Spleen (tissue), 11 donors: Measurements from ENCODE around the gene SACS. TPM values are rescaled to one million over a fixed set of nuclear protein-coding genes. Genes with fewer than 3 reads are reported as not detected.
"Not testable (repeated sequence)": the region's sequence is repeated elsewhere in the genome, so short reads cannot be mapped to it uniquely, and the experiment has no call there.

Experiments used
- DNase-seq: peaks from one replicate; pipeline ENCODE4 v3.0.0-alpha.2; 2020
- H3K27ac ChIP-seq, 8 donors: fragments of 200-600 bp; sonication (generic) in 7 of 8; 1 replicate in 4 of 8; 2 replicates in 4 of 8; pipeline versions ENCODE4 v1.5.0 to v1.8.0; 2016 to 2021; ENCODE audit warnings: inconsistent platforms in 4 of 8, mild to moderate bottlenecking in 4 of 8, moderate library complexity in 1 of 8
- H3K27me3 ChIP-seq, 7 donors: fragments of 200-600 bp; sonication (generic) in 6 of 7; replicated peaks in 1 of 7; 1 replicate in 4 of 7; 2 replicates in 3 of 7; pipeline versions ENCODE4 v1.5.0 to v1.8.0; 2016 to 2021; ENCODE audit warnings: inconsistent platforms in 3 of 7, mild to moderate bottlenecking in 1 of 7
- H3K36me3 ChIP-seq, 6 donors: fragments of 200-600 bp; sonication (generic) in 5 of 6; 1 replicate in 4 of 6; 2 replicates in 2 of 6; pipeline versions ENCODE4 v1.5.0 to v1.8.0; 2016 to 2021; ENCODE audit warnings: inconsistent platforms in 2 of 6
- H3K4me1 ChIP-seq, 6 donors: fragments of 200-600 bp; sonication (generic) in 5 of 6; 1 replicate in 3 of 6; 2 replicates in 3 of 6; pipeline versions ENCODE4 v1.5.0 to v1.8.0; 2016 to 2021; ENCODE audit warnings: inconsistent platforms in 3 of 6
- H3K4me3 ChIP-seq, 8 donors: fragments of 200-600 bp; sonication (generic) in 7 of 8; 1 replicate in 4 of 8; 2 replicates in 4 of 8; pipeline versions ENCODE4 v1.5.0 to v1.8.0; 2016 to 2021; ENCODE audit warnings: inconsistent platforms in 4 of 8, mild to moderate bottlenecking in 4 of 8, moderate library complexity in 2 of 8
- H3K9me3 ChIP-seq, 8 donors: fragments of 200-600 bp; sonication (generic) in 7 of 8; 1 replicate in 4 of 8; 2 replicates in 4 of 8; pipeline versions ENCODE4 v1.5.0 to v1.8.0; 2016 to 2021; ENCODE audit warnings: inconsistent platforms in 4 of 8
- POLR2A ChIP-seq, 3 donors: fragments of 450-650 bp; IDR thresholded peaks; one replicate each; pipeline ENCODE4 v1.5.1; 2017; ENCODE audit warnings: antibody characterized with exemption in 3 of 3, mild to moderate bottlenecking in 1 of 3
- POLR2AphosphoS5 ChIP-seq, 3 donors: sonication (generic); formaldehyde crosslinking; IDR thresholded peaks; one replicate each; pipeline ENCODE4 v1.5.1; 2017; ENCODE audit warnings: antibody characterized with exemption in 3 of 3
- WGBS, 5 donors: extraction: QIAGEN DNeasy Blood & Tissue Kit in 3 of 5; methylation state at CpG; one replicate each; pipeline versions ENCODE4 v1.1.5 to v1.1.7; 2013 to 2018; 5-methylcytosine and 5-hydroxymethylcytosine counted together
- intact Hi-C: fragments of 100-400 bp; cut with DNase I; formaldehyde crosslinking; loops from one replicate; pipeline ENCODE4 v1.15.0; 2023; ENCODE audit warnings: low total_unique reads
- polyA plus RNA-seq, 3 donors: library from polyadenylated mRNA; stranded (reverse); fragments of 200-250 nt; gene quantifications; one replicate each; pipeline ENCODE4 v1.2.1, GENCODE V29; 2013
- total RNA-seq, 7 donors: library from RNA; depleted of rRNA in 3 of 7; stranded (reverse); fragments of >200 nt in 3 of 7; fragmentation: NEBNext Ultra II Directional in 4 of 7; extraction: Animal tissue kit (Norgen Biotek cat#: 25700) in 4 of 7; gene quantifications; one replicate each; pipeline versions ENCODE4 v1.1.0 to v1.2.1, GENCODE V29; 2016 to 2021
- TF ChIP-seq, protein P1 (sequence below), 11 experiments: fragments of 200-600 bp in 7 of 11; fragments of 450-650 bp in 4 of 11; sonication (generic) in 4 of 11; IDR thresholded peaks in 8 of 11; conservative IDR thresholded peaks in 3 of 11; 1 replicate in 7 of 11; 2 replicates in 4 of 11; pipeline versions ENCODE4 v1.4.0 to v1.8.0; 2016 to 2021; ENCODE audit warnings: antibody characterized with exemption in 11 of 11, inconsistent platforms in 4 of 11, mild to moderate bottlenecking in 1 of 11
- donor health status: healthy with polysubstance abuse.
- donor health status: DM: no; HTN: no; CAD: no; lungs with moderate emphysema.
- donor health status: DM: no; HTN: no; CAD: no.
- donor health status: Bipolar disorder and iron deficiency.
- donor health status: healthy.
- donor health status: DM: no; HTN: no; CAD: no.
- donor health status: DM: yes; HTN: yes; CAD: no.

The SACS gene
- total and polyA plus RNA-seq, 10 donors, result 4.6 to 34.4 (median 23.1) TPM

GRCh38 chr13:23445794-23446193 is 12.3 kb upstream of the SACS start:
- H3K27ac ChIP-seq, result no peak overlapping the region
- TF ChIP-seq POLR2A (IDR thresholded peaks at IDR 0.05) (no peak), POLR2AphosphoS5 (IDR thresholded peaks at IDR 0.05) (no peak)
- TF ChIP-seq, protein P1, sequence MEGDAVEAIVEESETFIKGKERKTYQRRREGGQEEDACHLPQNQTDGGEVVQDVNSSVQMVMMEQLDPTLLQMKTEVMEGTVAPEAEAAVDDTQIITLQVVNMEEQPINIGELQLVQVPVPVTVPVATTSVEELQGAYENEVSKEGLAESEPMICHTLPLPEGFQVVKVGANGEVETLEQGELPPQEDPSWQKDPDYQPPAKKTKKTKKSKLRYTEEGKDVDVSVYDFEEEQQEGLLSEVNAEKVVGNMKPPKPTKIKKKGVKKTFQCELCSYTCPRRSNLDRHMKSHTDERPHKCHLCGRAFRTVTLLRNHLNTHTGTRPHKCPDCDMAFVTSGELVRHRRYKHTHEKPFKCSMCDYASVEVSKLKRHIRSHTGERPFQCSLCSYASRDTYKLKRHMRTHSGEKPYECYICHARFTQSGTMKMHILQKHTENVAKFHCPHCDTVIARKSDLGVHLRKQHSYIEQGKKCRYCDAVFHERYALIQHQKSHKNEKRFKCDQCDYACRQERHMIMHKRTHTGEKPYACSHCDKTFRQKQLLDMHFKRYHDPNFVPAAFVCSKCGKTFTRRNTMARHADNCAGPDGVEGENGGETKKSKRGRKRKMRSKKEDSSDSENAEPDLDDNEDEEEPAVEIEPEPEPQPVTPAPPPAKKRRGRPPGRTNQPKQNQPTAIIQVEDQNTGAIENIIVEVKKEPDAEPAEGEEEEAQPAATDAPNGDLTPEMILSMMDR (IDR thresholded peaks at IDR 0.05 in 8 of 11, conservative IDR thresholded peaks at IDR 0.05 in 3 of 11), result no peak
- H3K4me3 ChIP-seq, result no peak overlapping the region
- H3K36me3 ChIP-seq, result no peaks in the 10 kb centered on the region
- no peak for DNase-seq
- intact Hi-C loops, result no loop called here
- no peaks in the 10 kb centered on the region for H3K4me1 ChIP-seq
- 33 to 95% (median 89%) methylated on average over 1 of the region's 1 CpG for WGBS, 5 donors
- H3K27me3 ChIP-seq, result no peaks in the 10 kb centered on the region
- no peaks in the 10 kb centered on the region for H3K9me3 ChIP-seq

DNA sequence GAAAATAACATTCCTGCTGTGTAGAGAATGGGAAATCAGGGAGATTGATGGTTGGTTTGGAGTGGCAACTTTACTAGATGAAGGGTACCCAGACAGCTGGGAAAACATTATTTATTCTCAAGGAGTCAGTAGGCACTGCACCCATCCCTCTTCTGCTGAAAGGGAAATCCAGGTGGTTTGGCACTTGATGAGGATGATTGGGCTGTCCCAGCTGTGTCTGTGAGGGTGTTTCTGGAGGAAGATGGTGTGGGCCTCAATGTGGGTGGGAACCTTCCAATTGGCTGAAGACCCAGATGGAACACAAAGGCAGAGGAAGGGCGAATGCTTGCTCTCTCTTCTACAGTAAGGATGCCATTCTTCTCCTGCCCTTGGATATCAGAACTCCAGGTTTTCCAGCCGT is 10.4 kb upstream of the SACS start:
- Histone ChIP-seq H3K9me3 (no peaks in the 10 kb centered on the region), H3K4me3 (no peak overlapping the region), H3K4me1 (no peaks in the 10 kb centered on the region), H3K36me3 (no peaks in the 10 kb centered on the region), H3K27me3 (no peaks in the 10 kb centered on the region), H3K27ac (no peak overlapping the region)
- TF ChIP-seq POLR2AphosphoS5 (IDR thresholded peaks at IDR 0.05) (no peak), POLR2A (IDR thresholded peaks at IDR 0.05) (no peak)
- TF ChIP-seq, protein P1 (IDR thresholded peaks at IDR 0.05 in 8 of 11, conservative IDR thresholded peaks at IDR 0.05 in 3 of 11), result no peak
- no peak for DNase-seq
- 63 to 89% (median 75%) methylated on average over 2 of the region's 2 CpGs for WGBS, 5 donors
- intact Hi-C loops, result no loop called here

GRCh38 chr13:23443110-23443509 is 9.6 kb upstream of the SACS start:
- H3K9me3 ChIP-seq, result no peaks in the 10 kb centered on the region
- H3K36me3 ChIP-seq, result no peaks in the 10 kb centered on the region
- H3K27me3 ChIP-seq, result no peaks in the 10 kb centered on the region
- no peak for DNase-seq
- H3K4me3 ChIP-seq, result no peak overlapping the region
- WGBS, 5 donors, result 50 to 64% (median 53%) methylated on average over 2 of the region's 2 CpGs
- H3K4me1 ChIP-seq, result no peaks in the 10 kb centered on the region
- no peak overlapping the region for H3K27ac ChIP-seq
- intact Hi-C loops, result no loop called here
- TF ChIP-seq POLR2AphosphoS5 (IDR thresholded peaks at IDR 0.05) (no peak), POLR2A (IDR thresholded peaks at IDR 0.05) (no peak)
- TF ChIP-seq, protein P1 (IDR thresholded peaks at IDR 0.05 in 8 of 11, conservative IDR thresholded peaks at IDR 0.05 in 3 of 11), result no peak

DNA sequence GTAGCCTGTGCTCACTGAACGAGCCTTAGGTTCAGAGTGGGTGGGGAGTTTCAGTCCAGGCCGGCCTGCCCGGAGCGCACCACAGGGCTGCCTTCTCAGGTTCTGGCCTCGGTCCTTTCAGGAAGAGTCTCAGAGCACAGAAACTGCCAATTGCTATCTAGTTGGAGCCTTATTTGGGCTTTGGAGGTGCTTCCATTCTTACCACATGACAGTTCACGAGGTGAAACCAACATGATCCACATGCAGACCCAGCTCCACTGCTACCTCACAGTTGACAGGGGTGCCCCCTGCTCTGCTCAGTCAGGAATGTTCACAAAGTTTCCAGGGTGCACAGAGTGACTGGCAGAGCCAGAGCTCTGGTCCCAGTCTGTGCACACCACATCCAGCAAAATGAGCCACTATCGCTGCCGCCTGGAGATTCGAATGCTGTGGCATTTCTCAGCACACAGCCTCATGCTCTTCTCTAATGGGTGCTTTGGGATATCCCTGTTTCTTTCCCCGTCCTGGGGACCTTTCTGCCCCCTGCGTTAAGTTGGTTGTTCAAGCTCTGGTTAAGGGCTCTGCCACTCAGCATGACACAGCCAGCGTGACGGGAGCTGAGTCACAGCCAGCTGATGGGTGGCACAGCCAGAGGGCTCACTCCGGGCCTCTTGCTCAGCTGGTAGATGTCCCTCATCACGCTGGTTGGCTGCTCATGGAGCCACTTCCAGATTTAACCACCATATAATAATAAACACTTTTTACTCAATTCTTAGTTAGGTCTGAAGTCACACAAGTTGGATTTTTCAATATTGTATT is 7.5 kb upstream of the SACS start:
- Histone ChIP-seq H3K27ac (no peak overlapping the region), H3K4me3 (no peak overlapping the region), H3K27me3 (no peaks in the 10 kb centered on the region), H3K9me3 (no peaks in the 10 kb centered on the region), H3K36me3 (no peaks in the 10 kb centered on the region), H3K4me1 (no peaks in the 10 kb centered on the region)
- DNase-seq, result no peak
- TF ChIP-seq, protein P1 (IDR thresholded peaks at IDR 0.05 in 8 of 11, conservative IDR thresholded peaks at IDR 0.05 in 3 of 11), result no peak
- intact Hi-C loops, result no loop called here
- 87 to 95% (median 91%) methylated on average over 15 of the region's 15 CpGs for WGBS, 5 donors

GRCh38 chr13:23440324-23440723 is 6.8 kb upstream of the SACS start:
- intact Hi-C loops, H3K4me3 ChIP-seq, H3K27me3 ChIP-seq, H3K36me3 ChIP-seq, H3K27ac ChIP-seq, H3K4me1 ChIP-seq, DNase-seq, H3K9me3 ChIP-seq: not testable (repeated sequence)
- 81 to 98% (median 87%) methylated on average over 5 to 6 of the region's 6 CpGs for WGBS, 5 donors
